Gastrocnemius medialis (tissue), 4 donors: Measurements from ENCODE around the gene RPL29.

ENCODE experiments used
- CTCF ChIP-seq, 5 experiments: fragments of 450-650 bp in 3 of 5; fragments of 200-600 bp in 2 of 5; sonication (generic) in 2 of 5; IDR thresholded peaks in 4 of 5; conservative IDR thresholded peaks in 1 of 5; 1 replicate in 4 of 5; 2 replicates in 1 of 5; pipeline ENCODE4 v1.5.1; 2016 to 2019; ENCODE audit warnings: antibody characterized with exemption in 5 of 5, mild to moderate bottlenecking in 3 of 5, moderate library complexity in 3 of 5
- POLR2A ChIP-seq, 2 donors: fragments of 450-650 bp; IDR thresholded peaks; one replicate each; pipeline ENCODE4 v1.6.1; 2017; ENCODE audit warnings: antibody characterized with exemption in 2 of 2, mild to moderate bottlenecking in 2 of 2, moderate library complexity in 2 of 2

- no peak for TF ChIP-seq CTCF (IDR thresholded peaks at IDR 0.05 in 4 of 5, conservative IDR thresholded peaks at IDR 0.05 in 1 of 5)
- TF ChIP-seq POLR2A (IDR thresholded peaks at IDR 0.05) = no peak
Measured at GRCh38 chr3:52010431-52010830, 14.7 kb upstream of the RPL29 start.
